GM12878 (cell line): ENCODE results near the gene MAD1L1. TPM values are rescaled to one million over a fixed set of nuclear protein-coding genes. Genes with fewer than 3 reads are reported as not detected.
A peak's percentile ranks its signal among the peaks of the same experiment; 100 is the strongest.

Source experiments
- ATAC-seq: fragments of 200-7000 bp; cut with Tn5 transposase; 3 replicates; pipeline ENCODE4 v1.9.1; 2020; ENCODE audit warnings: mild to moderate bottlenecking, moderate library complexity
- BruUV-seq: library from RNA; stranded (reverse); fragments of 400-500 nt; replicated peaks from 2 replicates; lab custom pipeline; 2021; lab: Mats Ljungman, UMichigan
- CTCF ChIA-PET: fragments of 300-600 bp; sonication (Branson Sonifier 250); formaldehyde crosslinking; extraction: SDS; loops from one replicate; lab custom pipeline; 2021; ENCODE audit warnings: inconsistent platforms; lab: Yijun Ruan, JAX
- POLR2A ChIA-PET: fragments of 350-600 bp; formaldehyde crosslinking; extraction: SDS; loops from one replicate; lab custom pipeline; 2021; ENCODE audit warnings: inconsistent platforms; lab: Charles Lee
- RAD21 ChIA-PET: fragments of 300-600 bp; sonication (Branson Sonifier 250); formaldehyde crosslinking; loops from one replicate; lab custom pipeline; 2023; ENCODE audit warnings: antibody characterized with exemption; ENCODE audit not compliant: unreplicated experiment; lab: Charles Lee
- SMC1A ChIA-PET: fragments of 300-600 bp; sonication (Branson Sonifier 250); formaldehyde crosslinking; loops from one replicate; lab custom pipeline; 2023; ENCODE audit not compliant: unreplicated experiment, uncharacterized antibody; lab: Charles Lee
- DNase-seq: peaks from one replicate; pipeline ENCODE4 v3.0.0-alpha.2; 2011; ENCODE audit warnings: low read depth, low spot score
- FAIRE-seq: peaks from 3 replicates; lab custom pipeline; 2011; peaks lifted over from hg19 to GRCh38; lab: Jason Lieb, UNC
- H2AFZ ChIP-seq: 2 replicates; pipeline ENCODE4 v1.6.0; 2011; ENCODE audit warnings: low read depth, low read length, control low read depth; ENCODE audit not compliant: control insufficient read depth
- H3K27ac ChIP-seq: 2 replicates; pipeline ENCODE4 v1.5.1; 2011; ENCODE audit warnings: control low read depth; ENCODE audit not compliant: control insufficient read depth, insufficient read depth
- H3K27me3 ChIP-seq, 2 experiments: replicated peaks in 1 of 2; 2 replicates each; pipeline versions ENCODE4 v1.6.0 to v1.6.1; 2011; ENCODE audit warnings: low read length in 1 of 2; ENCODE audit not compliant: control insufficient read depth in 2 of 2, insufficient read depth in 2 of 2
- H3K36me3 ChIP-seq, 2 experiments: 2 replicates each; pipeline ENCODE4 v1.5.1; 2011; ENCODE audit warnings: low read length in 1 of 2; ENCODE audit not compliant: control insufficient read depth in 2 of 2, insufficient read depth in 2 of 2
- H3K4me1 ChIP-seq: 2 replicates; pipeline ENCODE4 v1.6.1; 2011; ENCODE audit warnings: mild to moderate bottlenecking, low read length, moderate library complexity, mixed read lengths; ENCODE audit not compliant: control insufficient read depth, insufficient read depth
- H3K4me2 ChIP-seq: 2 replicates; pipeline ENCODE4 v1.6.0; 2011; ENCODE audit warnings: control low read depth; ENCODE audit not compliant: control insufficient read depth, insufficient read depth
- H3K4me3 ChIP-seq: fragments of 200-600 bp; sonication (generic); 2 replicates; pipeline ENCODE4 v1.5.1; 2016
- H3K79me2 ChIP-seq: 2 replicates; pipeline ENCODE4 v1.6.0; 2011; ENCODE audit warnings: low read length; ENCODE audit not compliant: control insufficient read depth, insufficient read depth
- H3K9ac ChIP-seq: 2 replicates; pipeline ENCODE4 v1.8.0; 2011; ENCODE audit warnings: low read length, control low read depth, mixed read lengths; ENCODE audit not compliant: control insufficient read depth, insufficient read depth
- H3K9me3 ChIP-seq: replicated peaks from 3 replicates; pipeline ENCODE4 v1.5.1; 2011; ENCODE audit warnings: mild to moderate bottlenecking, low read length; ENCODE audit not compliant: control insufficient read depth, insufficient read depth
- H4K20me1 ChIP-seq: 2 replicates; pipeline ENCODE4 v1.6.0; 2011; ENCODE audit not compliant: control insufficient read depth, insufficient read depth
- CHD2 ChIP-seq: IDR thresholded peaks from 2 replicates; pipeline ENCODE4 v1.6.1; 2011; ENCODE audit warnings: low read depth, low read length, improper control_type of control experiment, borderline replicate concordance
- E4F1 ChIP-seq: fragments of 450-650 bp; IDR thresholded peaks from 2 replicates; pipeline ENCODE4 v1.6.1; 2018; ENCODE audit warnings: borderline replicate concordance, mild to moderate bottlenecking; ENCODE audit not compliant: partially characterized antibody
- MTA2 ChIP-seq: fragments of 450-650 bp; IDR thresholded peaks from 2 replicates; pipeline ENCODE4 v1.6.1; 2016; ENCODE audit warnings: low read depth, mild to moderate bottlenecking, moderate library complexity
- POLR2AphosphoS5 ChIP-seq: IDR thresholded peaks from 2 replicates; pipeline ENCODE4 v1.6.1; 2011; ENCODE audit warnings: mild to moderate bottlenecking, low read length, inconsistent platforms
- RAD21 ChIP-seq: IDR thresholded peaks from 2 replicates; pipeline ENCODE4 v1.6.1; 2011; ENCODE audit warnings: mild to moderate bottlenecking, low read depth, low read length, moderate library complexity; ENCODE audit not compliant: insufficient read depth
- RAD51 ChIP-seq: fragments of 450-650 bp; IDR thresholded peaks from 2 replicates; pipeline ENCODE4 v1.6.1; 2016; ENCODE audit warnings: moderate library complexity, mild to moderate bottlenecking, inconsistent platforms
- RBBP5 ChIP-seq: fragments of 200-600 bp; sonication (generic); conservative IDR thresholded peaks from 2 replicates; pipeline ENCODE4 v1.6.1; 2016
- SMAD5 ChIP-seq: IDR thresholded peaks from 2 replicates; pipeline ENCODE4 v1.6.1; 2016; ENCODE audit warnings: antibody characterized with exemption, low read depth
- TCF12 ChIP-seq: IDR thresholded peaks from 2 replicates; pipeline ENCODE4 v1.6.1; 2011; ENCODE audit warnings: low read depth, mild to moderate bottlenecking, low read length
- ZBTB4 ChIP-seq: fragments of 450-650 bp; formaldehyde crosslinking; IDR thresholded peaks from 2 replicates; pipeline ENCODE4 v1.4.0; 2022; ENCODE audit warnings: mild to moderate bottlenecking, moderate library complexity
- WGBS: methylation state at CpG from one replicate; pipeline ENCODE4 v1.1.6; 2016; ENCODE audit warnings: low lambda C conversion rate; ENCODE audit not compliant: insufficient replicate concordance, insufficient coverage; ENCODE audit errors: missing lambda C conversion rate; 5-methylcytosine and 5-hydroxymethylcytosine counted together
- in situ Hi-C: fragments of 300-500 bp; cut with MboI; formaldehyde crosslinking; loops from 9 replicates; pipeline ENCODE4 v1.14.3; 2018; ENCODE audit warnings: mixed read lengths
- intact Hi-C: fragments of 100-400 bp; cut with micrococcal nuclease; formaldehyde crosslinking; loops from one replicate; pipeline ENCODE4 v1.14.2; 2022; ENCODE audit not compliant: unreplicated experiment
- polyA plus RNA-seq, 11 experiments: library from polyadenylated mRNA; depleted of rRNA in 4 of 11; unstranded in 6 of 11; stranded (reverse) in 5 of 11; fragments of >200 nt; fragmentation: Nextera tagmentation in 4 of 11; fragmentation: Illumina TruSeq in 1 of 11; extraction: Ambion mirVana in 4 of 11; extraction: Trizol in 1 of 11; gene quantifications; 1 replicate in 1 of 11; 2 replicates in 10 of 11; pipeline versions ENCODE4 v1.2.1 to v1.2.3, GENCODE V29; 2011 to 2016; ENCODE audit warnings: inconsistent platforms in 2 of 11, missing spikeins in 2 of 11, low read depth in 1 of 11
- total RNA-seq, 4 experiments: library from RNA; depleted of rRNA in 3 of 4; stranded (reverse); fragments of >200 nt in 3 of 4; fragmentation: Illumina TruSeq in 1 of 4; extraction: Trizol in 1 of 4; gene quantifications; 2 replicates each; pipeline versions ENCODE4 v1.2.1 to v1.2.3, GENCODE V29; 2013 to 2021

The MAD1L1 gene
- total and polyA plus RNA-seq, 10 of the 15 experiments (the other 5 are each of a cell fraction or from before 2014, with no cell fraction given): 2.2 to 76.8 (median 38.3) TPM

- Histone ChIP-seq H3K4me2 (no peak overlapping the region), H3K27ac (no peak overlapping the region), H3K27me3 (no peaks in the 10 kb centered on the region), H3K9ac (no peak overlapping the region), H3K36me3 (peaks cover 0 to 2% of the 10 kb centered on the region in 2 experiments; a peak in 2 of 4 replicates), H4K20me1 (no peaks in the 10 kb centered on the region), H3K4me1 (no peaks in the 10 kb centered on the region), H2AFZ (no peak overlapping the region), H3K4me3 (no peak overlapping the region), H3K9me3 (no peaks in the 10 kb centered on the region), H3K79me2 (no peaks in the 10 kb centered on the region)
- in situ Hi-C loops: no loop called here
- no peak for FAIRE-seq
- RAD21 ChIA-PET: no interaction called here
- intact Hi-C loops: no loop called here
- peak; percentile 13; the same call in 1 of the 2 replicates for TF ChIP-seq RAD21
- no peak for TF ChIP-seq E4F1
- no peak for DNase-seq
- CTCF ChIA-PET: no interaction called here
- ATAC-seq: no peak
- SMC1A ChIA-PET: no interaction called here
- POLR2A ChIA-PET: no interaction called here
- 84% methylated on average over 26 of the region's 26 CpGs for WGBS
- no TSS peak for BruUV-seq
Measured at GRCh38 chr7:1844336-1844950, 388.3 kb downstream of the MAD1L1 start.

- ATAC-seq: no peak
- Histone ChIP-seq H3K4me3 (no peak overlapping the region), H3K9ac (no peak overlapping the region), H3K9me3 (no peaks in the 10 kb centered on the region), H3K36me3 (peaks cover 0 to 2% of the 10 kb centered on the region in 2 experiments; a peak in 2 of 4 replicates), H3K4me1 (no peaks in the 10 kb centered on the region), H3K4me2 (no peak overlapping the region), H3K27me3 (no peaks in the 10 kb centered on the region), H3K27ac (no peak overlapping the region), H2AFZ (no peak overlapping the region), H4K20me1 (no peaks in the 10 kb centered on the region), H3K79me2 (no peaks in the 10 kb centered on the region)
- SMC1A ChIA-PET: no interaction called here
- BruUV-seq: no TSS peak
- intact Hi-C loops (no loop called here), in situ Hi-C loops (no loop called here)
- 24% methylated on average over 11 of the region's 11 CpGs for WGBS
- no peak for FAIRE-seq
- DNase-seq: no peak
- CTCF ChIA-PET: no interaction called here
- RAD21 ChIA-PET: no interaction called here
- POLR2A ChIA-PET: no interaction called here
- TF ChIP-seq CHD2: no peak
- TF ChIP-seq POLR2AphosphoS5: no peak
- TF ChIP-seq SMAD5: no peak
- no peak for TF ChIP-seq RBBP5
- TF ChIP-seq RAD21: no peak
- TF ChIP-seq MTA2: no peak
- no peak for TF ChIP-seq TCF12
- TF ChIP-seq RAD51: no peak
- TF ChIP-seq ZBTB4 (CRISPR knock-in tag): no peak
Measured at GRCh38 chr7:1843921-1844335, 388.8 kb downstream of the MAD1L1 start.
